IMR-90 (cell line): ENCODE data around the gene GPR183. TPM values are rescaled to one million over a fixed set of nuclear protein-coding genes. Genes with fewer than 3 reads are reported as not detected.

Source experiments
- ATAC-seq: fragments of 200-7000 bp; cut with Tn5 transposase; 2 replicates; pipeline ENCODE4 v1.9.1; 2020; ENCODE audit warnings: low read depth, mild to moderate bottlenecking, moderate library complexity
- BruUV-seq: library from RNA; stranded (reverse); fragments of 400-500 nt; replicated peaks from 2 replicates; lab custom pipeline; 2021; lab: Mats Ljungman, UMichigan
- CTCF ChIA-PET: fragments of 300-600 bp; formaldehyde crosslinking; extraction: SDS; loops from one replicate; lab custom pipeline; 2021; ENCODE audit warnings: antibody characterized with exemption; lab: Yijun Ruan, JAX
- POLR2A ChIA-PET: fragments of 300-600 bp; sonication (Branson Sonifier 250); formaldehyde crosslinking; loops from one replicate; lab custom pipeline; 2022; ENCODE audit warnings: antibody characterized with exemption; ENCODE audit not compliant: unreplicated experiment; lab: Charles Lee
- DNase-seq: peaks from one replicate; pipeline ENCODE4 v3.0.0; 2013
- H2AFZ ChIP-seq: replicated peaks from 2 replicates; pipeline ENCODE3; 2013; ENCODE audit warnings: low read length, mild to moderate bottlenecking; ENCODE audit not compliant: poor library complexity
- H2AK5ac ChIP-seq: 2 replicates; pipeline ENCODE4 v1.6.1; 2013; ENCODE audit warnings: low read depth, low read length, inconsistent platforms
- H2AK9ac ChIP-seq: replicated peaks from 2 replicates; pipeline ENCODE3; 2013; ENCODE audit warnings: mild to moderate bottlenecking, low read depth, low read length, moderate library complexity; ENCODE audit not compliant: poor library complexity
- H2BK120ac ChIP-seq: 2 replicates; pipeline ENCODE4 v1.6.1; 2013; ENCODE audit warnings: low read depth, low read length, inconsistent platforms
- H2BK15ac ChIP-seq: 3 replicates; pipeline ENCODE4 v1.6.1; 2013; ENCODE audit warnings: low read depth, low read length, inconsistent platforms
- H2BK20ac ChIP-seq: 2 replicates; pipeline ENCODE4 v1.6.1; 2013; ENCODE audit warnings: low read depth, mild to moderate bottlenecking, inconsistent platforms, low read length, moderate library complexity
- H2BK5ac ChIP-seq: 2 replicates; pipeline ENCODE4 v1.6.1; 2013; ENCODE audit warnings: mild to moderate bottlenecking, low read depth, low read length, inconsistent platforms; ENCODE audit not compliant: poor library complexity, severe bottlenecking
- H3K14ac ChIP-seq: replicated peaks from 2 replicates; pipeline ENCODE4 v1.6.1; 2013; ENCODE audit warnings: low read depth, low read length, inconsistent platforms
- H3K18ac ChIP-seq: 2 replicates; pipeline ENCODE4 v1.6.1; 2013; ENCODE audit warnings: low read depth, low read length, control low read depth
- H3K23ac ChIP-seq: 2 replicates; pipeline ENCODE4 v1.6.1; 2013; ENCODE audit warnings: low read depth, low read length, inconsistent platforms
- H3K27ac ChIP-seq: 2 replicates; pipeline ENCODE4 v1.5.1; 2013; ENCODE audit warnings: mild to moderate bottlenecking, control low read depth, low read length; ENCODE audit not compliant: insufficient read depth
- H3K27me3 ChIP-seq: 2 replicates; pipeline ENCODE4 v1.6.1; 2013; ENCODE audit warnings: low read length; ENCODE audit not compliant: control insufficient read depth, insufficient read depth
- H3K36me3 ChIP-seq: 2 replicates; pipeline ENCODE4 v1.6.1; 2013; ENCODE audit warnings: low read length, mixed read lengths; ENCODE audit not compliant: control insufficient read depth, insufficient read depth
- H3K4ac ChIP-seq: 2 replicates; pipeline ENCODE4 v1.6.1; 2013; ENCODE audit warnings: low read depth, low read length, inconsistent platforms
- H3K4me1 ChIP-seq: 2 replicates; pipeline ENCODE4 v1.6.1; 2013; ENCODE audit warnings: low read length, mixed read lengths; ENCODE audit not compliant: control insufficient read depth, insufficient read depth
- H3K4me2 ChIP-seq: 2 replicates; pipeline ENCODE4 v1.6.1; 2013; ENCODE audit warnings: low read depth, mild to moderate bottlenecking, control low read depth, low read length, moderate library complexity
- H3K4me3 ChIP-seq: 2 replicates; pipeline ENCODE4 v1.5.1; 2013; ENCODE audit warnings: low read depth, mild to moderate bottlenecking, control low read depth, low read length, moderate library complexity; ENCODE audit not compliant: insufficient read depth
- H3K56ac ChIP-seq: 2 replicates; pipeline ENCODE4 v1.6.1; 2013; ENCODE audit warnings: low read length, inconsistent platforms; ENCODE audit not compliant: insufficient read depth; ENCODE audit errors: extremely low read depth
- H3K79me1 ChIP-seq, 2 experiments: 2 replicates each; pipeline ENCODE4 v1.6.1; 2013; ENCODE audit warnings: low read length in 2 of 2, inconsistent platforms in 1 of 2, low read depth in 1 of 2
- H3K9ac ChIP-seq: 2 replicates; pipeline ENCODE4 v1.6.1; 2013; ENCODE audit warnings: low read depth, low read length, control low read depth
- H3K9me1 ChIP-seq: 2 replicates; pipeline ENCODE4 v1.6.1; 2013; ENCODE audit warnings: low read length, inconsistent platforms; ENCODE audit not compliant: insufficient read depth
- H3K9me3 ChIP-seq: 2 replicates; pipeline ENCODE4 v1.6.1; 2013; ENCODE audit warnings: low read length; ENCODE audit not compliant: control insufficient read depth, insufficient read depth
- H4K20me1 ChIP-seq: 2 replicates; pipeline ENCODE4 v1.6.1; 2013; ENCODE audit warnings: low read length, inconsistent platforms; ENCODE audit not compliant: insufficient read depth
- H4K5ac ChIP-seq: 2 replicates; pipeline ENCODE4 v1.6.1; 2013; ENCODE audit warnings: mild to moderate bottlenecking, low read depth, low read length, control low read depth
- H4K8ac ChIP-seq, 2 experiments: 2 replicates each; pipeline ENCODE4 v1.6.1; 2013; ENCODE audit warnings: low read depth in 2 of 2, low read length in 2 of 2, control low read depth in 1 of 2, inconsistent platforms in 1 of 2
- H4K91ac ChIP-seq: 2 replicates; pipeline ENCODE4 v1.6.1; 2013; ENCODE audit warnings: low read depth, low read length, inconsistent platforms; ENCODE audit not compliant: insufficient read depth
- CHD1 ChIP-seq: IDR thresholded peaks from 2 replicates; pipeline ENCODE4 v1.6.1; 2012; ENCODE audit warnings: low read depth, low read length, improper control_type of control experiment
- MAFK ChIP-seq: IDR thresholded peaks from 2 replicates; pipeline ENCODE4 v1.6.1; 2012; ENCODE audit warnings: low read depth, low read length, improper control_type of control experiment
- SMC3 ChIP-seq: fragments of 150-350 bp; IDR thresholded peaks from 2 replicates; pipeline ENCODE4 v1.6.1; 2016; ENCODE audit warnings: low read depth, mild to moderate bottlenecking, antibody characterized with exemption, low read length, moderate library complexity
- WGBS, 2 experiments: methylation state at CpG; one replicate each; pipeline versions ENCODE4 v1.1.5 to v1.1.7; 2013; ENCODE audit warnings: missing lambda C conversion rate in 2 of 2; ENCODE audit not compliant: insufficient read length in 1 of 2; ENCODE audit errors: extremely low coverage in 2 of 2; 5-methylcytosine and 5-hydroxymethylcytosine counted together
- dilution Hi-C: fragments of 300-500 bp; cut with HindIII; formaldehyde crosslinking; loops from one replicate; pipeline ENCODE4 v1.14.3; 2018; ENCODE audit warnings: low sequenced_read_pairs; ENCODE audit not compliant: unreplicated experiment
- in situ Hi-C: fragments of 300-500 bp; cut with MboI; formaldehyde crosslinking; loops from 3 replicates; pipeline ENCODE4 v1.14.3; 2019; ENCODE audit warnings: low sequenced_read_pairs, inconsistent platforms, mixed read lengths
- intact Hi-C: fragments of 100-400 bp; cut with micrococcal nuclease; formaldehyde crosslinking; loops from 2 replicates; pipeline ENCODE4 v1.10.0; 2022
- polyA plus RNA-seq, 3 experiments: library from polyadenylated mRNA; depleted of rRNA; stranded (reverse); fragments of >200 nt; gene quantifications; 2 replicates each; pipeline ENCODE4 v1.2.3, GENCODE V29; 2012; ENCODE audit warnings: low replicate concordance in 1 of 3
- total RNA-seq: library from RNA; depleted of rRNA; stranded (reverse); fragments of >200 nt; gene quantifications from 2 replicates; pipeline ENCODE4 v1.2.3, GENCODE V29; 2012

Gene GPR183
- total and polyA plus RNA-seq, 2 of the 4 experiments (the other 2 are of a cell fraction) = 0.18 to 0.31 TPM

GRCh38 chr13:99314640-99315176 lies 7.5 kb upstream of the GPR183 start:
- Histone ChIP-seq H3K9ac (no peak overlapping the region), H2BK20ac (no peak overlapping the region), H2AFZ (no peak overlapping the region), H3K9me1 (peaks cover 20% of the 10 kb centered on the region), H4K8ac (no peak overlapping the region), H4K91ac (no peak overlapping the region), H3K79me1 (peaks cover 16 to 20% of the 10 kb centered on the region in 2 experiments), H3K4me1 (peaks cover 17% of the 10 kb centered on the region), H2BK120ac (no peak overlapping the region), H3K14ac (no peak overlapping the region), H3K18ac (no peak overlapping the region), H2BK5ac (no peak overlapping the region), H3K23ac (no peak overlapping the region), H3K27me3 (no peaks in the 10 kb centered on the region), H3K4ac (no peak overlapping the region), H2BK15ac (no peak overlapping the region), H2AK9ac (no peak overlapping the region), H4K5ac (no peak overlapping the region), H3K4me2 (no peak overlapping the region), H3K27ac (no peak overlapping the region), H3K36me3 (peaks cover 11% of the 10 kb centered on the region), H3K56ac (no peak overlapping the region), H2AK5ac (no peak overlapping the region), H4K20me1 (peaks cover 25% of the 10 kb centered on the region), H3K9me3 (no peaks in the 10 kb centered on the region), H3K4me3 (no peak overlapping the region)
- intact Hi-C loops = no loop called here
- WGBS, 2 experiments = 90% methylated on average over 5 of the region's 10 CpGs; no CpG with 5 or more reads in 1 of the 2 experiments
- CTCF ChIA-PET = no interaction called here
- dilution Hi-C loops = no loop called here
- DNase-seq (peak; percentile 28), ATAC-seq (no peak)
- no peak for TF ChIP-seq SMC3
- TF ChIP-seq CHD1 = no peak
- no peak for TF ChIP-seq MAFK
- in situ Hi-C loops = no loop called here
- BruUV-seq = no TSS peak
- POLR2A ChIA-PET = no interaction called here
